ENCODE measurements around the gene ARMCX4.

DNA sequence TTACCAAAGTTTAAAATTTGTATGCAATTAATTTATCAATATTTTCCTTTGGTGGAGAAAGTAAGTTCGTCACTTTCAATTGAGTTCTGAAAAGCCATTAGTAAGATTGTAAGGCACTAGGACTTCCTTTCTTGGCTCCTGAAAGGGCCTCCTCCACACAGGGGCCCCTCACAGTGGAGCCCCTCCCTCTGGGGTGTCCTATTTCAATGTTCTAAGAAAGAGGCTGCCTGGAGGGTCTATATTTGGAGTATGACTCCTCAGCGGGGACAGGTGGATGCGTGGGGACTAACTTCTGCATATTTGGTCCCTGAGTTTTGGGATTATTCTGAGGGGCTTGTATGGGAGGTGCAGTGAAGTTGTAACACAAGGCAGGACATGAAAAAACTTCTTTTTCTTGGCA lies 1.6 kb upstream of the ARMCX4 start:
- TF ChIP-seq, protein P1, sequence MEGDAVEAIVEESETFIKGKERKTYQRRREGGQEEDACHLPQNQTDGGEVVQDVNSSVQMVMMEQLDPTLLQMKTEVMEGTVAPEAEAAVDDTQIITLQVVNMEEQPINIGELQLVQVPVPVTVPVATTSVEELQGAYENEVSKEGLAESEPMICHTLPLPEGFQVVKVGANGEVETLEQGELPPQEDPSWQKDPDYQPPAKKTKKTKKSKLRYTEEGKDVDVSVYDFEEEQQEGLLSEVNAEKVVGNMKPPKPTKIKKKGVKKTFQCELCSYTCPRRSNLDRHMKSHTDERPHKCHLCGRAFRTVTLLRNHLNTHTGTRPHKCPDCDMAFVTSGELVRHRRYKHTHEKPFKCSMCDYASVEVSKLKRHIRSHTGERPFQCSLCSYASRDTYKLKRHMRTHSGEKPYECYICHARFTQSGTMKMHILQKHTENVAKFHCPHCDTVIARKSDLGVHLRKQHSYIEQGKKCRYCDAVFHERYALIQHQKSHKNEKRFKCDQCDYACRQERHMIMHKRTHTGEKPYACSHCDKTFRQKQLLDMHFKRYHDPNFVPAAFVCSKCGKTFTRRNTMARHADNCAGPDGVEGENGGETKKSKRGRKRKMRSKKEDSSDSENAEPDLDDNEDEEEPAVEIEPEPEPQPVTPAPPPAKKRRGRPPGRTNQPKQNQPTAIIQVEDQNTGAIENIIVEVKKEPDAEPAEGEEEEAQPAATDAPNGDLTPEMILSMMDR (tag by site-specific recombination; IDR thresholded peaks at IDR 0.05): no peak
- TF ChIP-seq SP2 (tag by site-specific recombination; IDR thresholded peaks at IDR 0.05) (no peak), ZBTB7A (tag by site-specific recombination; IDR thresholded peaks at IDR 0.05; ENCODE audit: low read depth) (no peak)

Measured in HEK293 (cell line).